Stimulated activated CD8-positive, alpha-beta memory T cell treated with anti-CD3 and anti-CD28 coated beads, Interleukin-4, amount 100 ng/mL, for 4 hours (primary cell): ENCODE measurements around the gene TBC1D16.
"Not testable (repeated sequence)": the region's sequence is repeated elsewhere in the genome, so short reads cannot be mapped to it uniquely, and the experiment has no call there.

Experiments
- DNase-seq, 2 donors: peaks; one replicate each; pipeline ENCODE4 v3.0.0-alpha.2; 2020; ENCODE audit warnings: low read depth in 2 of 2, low spot score in 1 of 2

The TBC1D16 gene

DNA sequence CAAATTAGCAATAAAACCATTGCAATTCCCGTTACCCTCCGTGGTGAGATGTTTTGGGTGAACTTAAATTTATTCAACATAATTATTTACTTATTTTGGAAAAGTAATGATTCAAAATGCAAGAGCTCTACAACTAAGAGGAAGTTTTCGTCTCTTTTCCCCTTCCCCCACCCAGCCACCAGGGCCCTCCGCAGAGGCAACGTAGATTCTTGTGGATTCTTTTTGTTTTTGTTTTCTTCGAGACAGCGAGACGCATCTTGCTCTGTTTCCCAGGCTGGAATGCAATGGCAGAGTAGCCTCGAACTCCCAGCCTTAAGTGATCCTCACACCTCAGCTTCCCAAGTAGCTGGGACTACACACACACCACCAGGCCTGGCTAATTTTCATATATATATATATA is 19.9 kb upstream of the TBC1D16 start:
- no peak for DNase-seq

DNA sequence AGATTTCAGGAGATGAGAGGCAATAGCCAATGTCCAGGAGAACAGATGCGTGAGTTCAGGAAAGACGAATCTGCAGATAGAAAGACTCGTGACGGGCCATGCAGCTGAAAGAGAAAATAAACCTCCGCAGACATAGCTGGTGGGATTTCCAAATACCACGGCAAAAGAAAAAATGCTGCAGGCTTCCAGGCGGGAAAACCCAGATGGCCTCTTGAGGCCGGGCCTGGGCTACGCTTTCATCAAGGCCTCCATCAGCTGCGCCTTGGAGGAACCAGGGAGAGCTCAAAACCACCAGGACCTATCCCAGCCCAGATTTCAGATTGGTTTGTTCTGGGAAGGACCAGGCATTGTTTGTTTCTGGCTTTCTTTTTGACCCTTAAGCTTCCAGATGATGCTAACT is 17.4 kb upstream of the TBC1D16 start:
- DNase-seq, result no peak

DNA sequence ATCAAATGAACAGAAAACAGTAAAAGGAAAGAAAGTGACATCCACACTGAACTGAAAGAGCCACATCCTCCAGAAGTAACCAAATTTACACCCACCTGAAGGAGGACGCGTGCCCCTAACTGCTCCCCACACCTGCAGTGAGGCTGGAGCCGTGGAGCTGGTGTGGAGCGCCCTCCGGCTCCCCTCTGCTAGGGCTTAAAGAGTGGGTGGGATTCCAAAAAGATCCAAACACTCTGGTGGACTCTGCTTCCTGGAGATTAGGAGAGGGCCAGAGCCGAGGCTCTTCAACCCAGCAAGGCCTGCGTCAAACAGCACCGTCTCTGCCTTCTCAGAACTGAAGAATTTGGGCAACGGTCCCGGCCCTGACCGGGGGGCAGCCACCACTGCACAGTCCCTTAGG is 16.0 kb upstream of the TBC1D16 start:
- no peak for DNase-seq

DNA sequence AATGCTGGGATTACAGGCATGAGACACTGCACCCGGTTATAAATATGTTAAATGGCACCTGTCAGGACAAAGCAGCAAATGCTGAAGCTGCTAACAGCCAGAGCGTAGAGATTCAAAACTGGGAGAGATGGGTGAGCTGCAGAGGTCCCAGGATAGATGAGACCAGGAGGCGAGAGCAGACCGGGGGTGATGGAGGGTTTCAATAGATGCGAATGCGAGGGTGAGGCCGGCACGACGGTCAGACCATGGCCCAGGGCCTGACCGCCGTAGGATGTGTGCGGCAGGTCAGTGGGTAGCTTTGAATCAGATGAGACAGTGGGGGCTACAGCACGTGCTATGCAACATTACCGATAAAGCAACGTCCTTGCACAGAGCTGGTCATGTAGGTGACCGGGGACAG is 15.0 kb upstream of the TBC1D16 start:
- DNase-seq, result no peak

DNA sequence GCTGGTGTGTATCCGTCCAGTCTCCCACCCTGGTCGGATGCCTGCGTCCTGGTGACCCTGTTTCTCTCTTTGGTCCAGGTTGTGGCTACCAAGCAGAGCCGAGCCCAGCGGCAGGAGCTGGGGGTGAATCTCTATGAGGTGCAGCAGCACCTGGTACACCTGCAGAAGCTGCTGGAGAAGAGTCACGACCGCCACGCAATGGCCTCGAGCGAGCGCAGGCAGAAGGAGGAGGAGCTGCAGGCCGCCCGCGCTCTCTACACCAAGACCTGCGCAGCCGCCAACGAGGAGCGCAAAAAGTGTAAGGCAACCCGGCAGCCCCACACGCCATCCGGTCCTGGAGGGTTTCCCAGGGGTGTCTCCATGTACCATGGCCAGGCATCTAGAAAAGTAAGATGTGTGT is 14.3 kb upstream of the TBC1D16 start:
- DNase-seq, result no peak

DNA sequence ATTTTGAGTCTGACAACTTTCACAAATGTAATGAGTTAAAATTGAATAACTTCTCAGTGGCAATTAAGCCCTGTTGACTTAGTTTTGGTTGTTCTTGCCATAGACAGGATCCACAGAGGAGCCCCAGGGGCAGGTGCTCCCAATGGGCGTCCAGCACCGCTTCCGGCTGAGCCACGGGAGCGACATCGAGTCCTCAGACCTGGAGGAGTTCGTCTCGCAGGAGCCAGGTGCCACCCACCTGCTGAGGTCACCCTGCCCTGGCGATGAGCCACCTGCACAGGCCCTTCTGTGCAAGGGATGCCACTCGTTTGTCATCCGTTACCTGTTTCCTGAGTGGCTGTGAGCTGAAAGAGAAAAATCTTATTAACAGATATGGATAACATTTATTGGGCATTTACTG is 11.5 kb upstream of the TBC1D16 start:
- DNase-seq, result no peak

DNA sequence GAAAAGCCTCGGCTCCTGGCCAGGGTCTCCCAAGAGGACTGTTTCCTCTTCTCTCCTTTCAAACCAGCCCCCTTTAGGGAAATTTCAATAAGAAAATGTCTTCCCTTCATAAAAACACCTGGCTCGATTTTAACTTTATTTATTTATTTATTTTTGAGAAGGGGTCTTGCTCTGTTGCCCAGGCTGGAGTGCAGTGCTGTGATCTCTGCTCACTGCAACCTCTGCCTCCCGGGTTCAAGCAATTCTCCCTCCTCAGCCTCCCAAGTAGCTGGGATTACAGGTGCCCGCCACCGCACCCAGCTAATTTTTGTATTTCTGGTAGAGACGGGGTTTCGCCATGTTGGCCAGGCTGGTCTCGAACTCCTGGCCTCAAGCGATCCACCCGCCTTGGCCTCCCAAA is 11.0 kb upstream of the TBC1D16 start:
- DNase-seq, result not testable (repeated sequence)

DNA sequence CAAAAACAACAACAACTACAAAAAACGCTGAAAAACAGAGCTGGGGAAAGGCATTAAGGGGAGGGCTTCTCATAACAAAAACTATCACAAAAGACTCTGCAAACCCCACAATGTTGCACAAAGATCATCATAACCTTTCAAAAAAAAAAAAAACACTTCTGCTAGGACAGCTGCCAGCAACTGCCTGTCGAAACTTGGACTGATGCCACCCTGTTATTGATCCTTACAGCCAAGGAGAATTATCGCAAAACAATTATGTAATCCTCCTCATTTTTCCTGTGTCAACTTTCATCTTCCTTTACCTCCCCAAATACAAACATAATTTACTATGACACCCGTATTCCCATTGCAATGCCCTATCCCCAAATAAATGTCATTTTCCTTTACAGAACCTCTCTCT is 10.0 kb upstream of the TBC1D16 start:
- no peak for DNase-seq

DNA sequence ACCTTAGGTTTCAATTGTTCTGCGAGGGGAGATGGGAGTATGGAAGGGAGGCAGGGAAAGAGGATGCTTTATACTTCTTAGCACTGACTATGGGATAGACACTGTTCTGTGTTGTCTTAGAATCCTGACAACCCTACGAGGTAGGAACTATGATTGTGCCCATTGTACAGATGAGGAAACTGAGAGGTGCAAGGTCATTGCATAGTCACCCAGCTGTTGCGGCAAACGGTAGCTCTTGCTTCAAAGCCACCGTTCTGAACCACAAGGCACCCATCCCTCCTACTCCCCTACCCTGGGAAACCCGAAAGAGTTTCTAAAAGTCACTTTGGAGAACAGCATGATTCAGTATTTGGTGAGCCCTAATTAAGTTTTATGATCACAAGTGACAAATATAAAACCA is 8.3 kb upstream of the TBC1D16 start:
- no peak for DNase-seq

DNA sequence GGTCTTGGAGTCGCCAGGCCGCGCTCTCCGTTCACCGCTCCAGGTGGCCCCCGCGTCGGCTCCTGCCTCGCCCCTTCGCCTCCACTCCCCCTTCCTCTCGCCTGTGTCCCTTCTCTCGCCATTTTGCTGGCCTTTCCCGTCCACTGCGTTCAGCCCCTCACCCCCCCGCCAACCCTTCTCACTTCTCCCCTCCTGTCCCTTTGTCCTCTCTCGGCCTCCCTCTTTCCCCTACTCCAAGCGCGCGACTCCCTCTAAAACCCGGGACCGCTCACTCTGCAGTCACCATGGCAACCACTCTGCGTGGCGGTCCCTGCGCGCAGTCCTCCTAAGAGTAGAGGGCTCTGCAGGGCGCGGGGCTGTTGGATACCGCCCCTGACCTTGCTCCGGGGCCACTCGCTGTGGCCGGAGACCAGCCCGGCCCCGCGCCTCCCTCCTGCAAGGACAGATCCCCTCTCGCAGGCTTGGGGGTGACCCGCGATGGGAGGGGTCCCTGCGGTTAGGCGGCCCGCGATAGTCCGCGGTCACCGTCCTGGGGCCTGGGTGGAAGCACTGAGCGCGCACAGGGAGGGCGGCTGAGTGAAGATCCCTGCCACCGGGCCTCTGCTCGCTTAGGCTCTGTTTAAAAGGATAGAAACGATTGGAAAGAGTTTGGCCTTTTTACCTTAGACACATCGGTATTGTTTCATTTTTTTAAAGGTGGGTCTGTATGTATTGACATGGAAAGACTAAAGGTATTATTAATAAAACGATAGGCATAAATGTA is 1.2 kb upstream of the TBC1D16 start:
- DNase-seq, result no peak

DNA sequence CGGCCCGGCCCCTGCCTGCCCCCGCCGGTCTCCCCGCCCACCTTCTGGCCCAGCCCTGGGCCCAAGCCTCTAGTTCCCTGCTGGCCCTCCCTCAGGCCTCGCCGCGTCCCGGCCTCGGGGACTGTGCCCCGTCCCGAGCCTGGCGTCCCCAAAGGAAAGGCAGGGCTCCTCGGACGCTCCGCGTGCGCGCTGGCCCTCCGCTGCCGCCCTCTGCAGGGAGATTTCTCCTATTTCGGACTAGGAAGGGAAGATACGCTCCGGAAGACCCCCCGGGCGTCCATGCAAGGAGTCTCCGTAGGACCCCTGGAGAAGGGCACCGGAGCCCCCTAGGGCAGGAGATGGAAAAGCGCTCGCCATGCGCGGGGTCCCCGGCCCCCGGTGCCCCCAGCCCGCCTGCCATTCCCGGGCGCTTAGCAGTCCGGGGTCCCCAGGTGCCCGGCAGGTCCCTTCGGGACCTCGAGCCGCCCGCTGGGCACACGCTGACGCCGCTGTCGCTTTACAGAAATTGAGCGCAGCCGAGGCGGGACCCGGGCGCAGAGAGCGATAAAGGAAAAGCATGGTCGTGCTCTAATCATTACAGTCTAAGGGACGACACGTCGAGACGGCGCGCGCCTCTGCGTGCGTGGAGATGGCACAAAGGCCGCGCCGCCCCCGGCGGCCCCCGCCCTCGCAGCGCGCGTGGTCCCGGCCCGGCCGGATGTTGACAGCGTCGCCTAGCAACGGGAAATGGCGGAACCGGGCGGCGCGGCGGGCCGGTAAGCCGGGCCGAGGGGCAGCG is 454 bp upstream of the TBC1D16 start, which contains the start of gene CCDC40:
Gene CCDC40, plus strand, starts transcription at position 706 of the 778 bp plus-strand sequence. Its CDS starts 21 bp downstream, at position 727.
- DNase-seq, result peak; percentile 40 to 55

DNA sequence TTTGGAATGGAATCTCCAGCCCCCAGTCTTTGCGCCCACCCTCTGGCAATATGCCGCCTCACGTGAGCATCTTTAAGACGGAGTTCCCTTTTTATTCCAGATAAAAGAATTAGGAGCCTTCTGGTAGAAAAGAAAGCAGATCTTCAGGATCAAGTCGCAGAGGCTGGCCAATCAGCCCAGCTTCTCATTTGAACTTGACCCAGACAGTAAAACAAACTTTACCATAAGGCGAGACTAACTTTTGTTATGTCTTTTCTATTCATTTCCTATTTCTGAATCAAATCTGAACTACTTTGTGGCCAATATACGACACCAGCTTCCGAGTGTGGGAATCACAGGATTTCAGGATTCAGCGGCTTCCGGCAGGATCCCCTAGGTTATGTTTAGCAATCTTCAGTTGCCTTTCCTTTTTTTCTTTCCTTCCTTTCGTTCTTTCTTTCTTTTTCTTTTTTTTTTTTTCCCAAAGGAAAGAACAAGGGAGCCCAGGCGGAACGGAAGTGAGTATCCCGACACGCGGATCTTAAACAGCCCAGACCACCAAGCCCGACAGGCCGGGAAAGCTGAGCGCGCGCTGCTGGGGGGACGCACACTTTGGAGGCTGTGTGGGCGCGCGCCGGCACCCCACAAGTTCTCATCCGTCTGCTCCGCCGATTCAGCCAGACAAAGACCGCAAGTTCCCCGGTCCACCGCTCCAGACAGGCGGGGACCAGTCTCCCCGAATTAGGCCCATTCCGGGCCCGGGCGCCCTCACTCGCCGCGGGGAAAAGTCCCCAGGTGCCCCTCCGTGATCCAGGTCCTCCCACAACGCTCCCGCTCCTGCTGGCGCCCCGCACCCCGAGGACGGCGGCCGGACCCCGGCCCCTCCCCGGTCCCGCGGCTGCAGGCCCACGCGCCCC is 633 bp downstream of the TBC1D16 start:
- DNase-seq, result no peak

DNA sequence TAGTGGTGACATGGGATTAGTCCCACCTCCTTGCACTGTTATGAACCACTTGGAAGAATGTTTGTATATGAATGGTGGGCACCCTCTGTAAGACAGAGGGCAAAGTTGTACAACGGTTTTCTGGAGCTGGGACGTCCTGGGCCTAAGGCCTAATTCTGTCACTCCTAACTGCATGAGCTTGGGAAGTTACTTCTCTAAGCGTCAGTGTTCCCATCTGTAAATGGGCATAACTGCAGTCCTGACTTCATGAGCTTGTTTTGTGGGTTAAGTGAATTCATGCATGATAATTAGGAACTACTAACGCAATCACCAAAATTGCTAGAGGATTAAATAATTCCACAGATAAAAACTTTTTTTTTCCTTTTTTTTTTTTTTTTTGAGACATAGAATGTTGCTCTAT is 1.8 kb downstream of the TBC1D16 start:
- no peak for DNase-seq

DNA sequence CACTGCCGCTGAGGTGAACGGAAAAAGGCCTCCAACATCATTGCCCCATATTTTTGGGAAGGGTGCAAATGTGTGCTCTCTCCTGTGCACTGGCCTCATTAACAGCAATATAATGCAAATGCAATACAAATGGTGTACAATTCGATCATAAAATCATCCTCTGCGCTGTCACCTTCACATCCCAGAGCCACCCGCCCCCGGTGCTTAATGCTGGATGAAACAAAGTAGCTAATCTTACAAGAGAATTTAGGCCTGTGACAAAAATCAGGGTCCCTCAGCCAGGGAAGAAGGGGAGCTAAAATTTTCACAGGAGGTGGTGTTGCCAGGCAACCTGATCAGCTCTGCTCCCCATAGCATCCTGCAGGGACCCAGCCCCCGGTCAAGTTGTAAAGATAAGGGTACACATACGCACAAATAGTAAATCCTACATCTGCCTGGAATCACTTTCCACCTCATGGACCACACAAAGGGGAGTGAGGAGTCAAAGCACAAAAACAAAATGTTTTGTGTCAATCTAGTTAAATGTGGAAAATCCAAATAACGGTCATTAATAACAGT is 3.0 kb downstream of the TBC1D16 start:
- no peak for DNase-seq

DNA sequence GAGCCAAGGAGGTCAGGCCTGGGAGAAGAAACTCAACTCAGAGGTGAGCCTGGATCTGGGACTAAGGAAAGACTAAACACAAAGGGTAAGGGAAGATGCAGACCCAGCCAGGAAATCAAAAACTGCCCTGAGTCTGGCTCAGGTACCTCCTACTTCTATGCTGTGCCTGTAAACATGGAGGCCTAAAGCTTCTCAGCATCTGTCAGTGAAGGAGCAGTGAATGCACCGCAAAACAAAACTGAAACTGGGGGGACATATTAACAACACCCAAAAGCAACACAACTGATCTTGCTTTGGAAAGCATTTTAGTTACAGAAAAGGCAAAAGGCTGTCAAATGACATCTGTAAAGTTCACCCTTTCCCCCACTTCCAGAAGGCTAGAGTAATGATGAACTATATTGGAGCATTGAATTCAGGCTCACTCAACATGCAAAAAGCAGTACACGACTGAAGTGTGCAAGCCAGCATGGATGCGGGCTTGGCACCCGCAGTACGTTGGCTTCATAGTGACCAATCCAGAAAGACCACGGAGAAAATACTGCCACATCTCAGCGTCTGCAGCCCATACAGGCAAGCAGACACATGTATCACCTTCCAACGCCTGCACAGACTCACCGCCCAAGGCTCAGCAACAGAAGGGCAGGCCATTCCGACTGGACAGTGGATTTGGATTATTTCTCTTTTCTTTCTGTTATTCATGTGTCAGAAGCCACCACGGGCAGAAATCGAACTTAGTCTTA is 3.8 kb downstream of the TBC1D16 start:
- DNase-seq, result no peak

DNA sequence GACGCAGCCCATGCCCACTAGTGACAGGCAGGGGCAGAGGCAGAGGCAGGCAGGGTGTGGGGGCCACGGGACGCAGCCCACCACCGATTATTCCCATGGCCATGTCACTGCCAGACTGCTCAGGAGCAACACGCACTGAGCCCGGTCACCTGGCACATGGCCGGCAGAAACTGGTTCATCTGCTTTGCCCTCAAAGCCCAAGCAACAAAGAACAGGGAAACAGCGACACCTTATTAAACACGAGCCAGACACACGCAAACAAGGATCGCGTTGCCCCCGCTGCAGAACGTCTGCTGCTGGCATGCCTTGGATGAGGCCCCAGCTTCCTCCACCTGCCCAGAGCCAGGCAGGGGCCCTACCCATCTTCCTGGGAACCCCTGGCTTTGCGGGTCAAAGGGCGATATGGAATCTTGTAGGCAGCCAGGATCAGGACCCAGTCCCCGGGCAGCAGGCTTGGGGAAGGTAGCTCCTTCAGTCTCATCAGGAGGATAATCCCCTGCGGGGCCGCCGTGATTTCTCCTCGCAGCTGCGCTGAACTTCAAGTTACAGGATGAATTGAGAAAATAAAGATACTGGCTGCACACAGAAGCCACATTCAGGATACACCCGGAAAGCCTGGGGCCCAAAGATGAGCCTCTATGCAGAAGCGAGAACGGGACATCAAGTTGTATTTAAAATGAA is 4.8 kb downstream of the TBC1D16 start:
- DNase-seq, result no peak

DNA sequence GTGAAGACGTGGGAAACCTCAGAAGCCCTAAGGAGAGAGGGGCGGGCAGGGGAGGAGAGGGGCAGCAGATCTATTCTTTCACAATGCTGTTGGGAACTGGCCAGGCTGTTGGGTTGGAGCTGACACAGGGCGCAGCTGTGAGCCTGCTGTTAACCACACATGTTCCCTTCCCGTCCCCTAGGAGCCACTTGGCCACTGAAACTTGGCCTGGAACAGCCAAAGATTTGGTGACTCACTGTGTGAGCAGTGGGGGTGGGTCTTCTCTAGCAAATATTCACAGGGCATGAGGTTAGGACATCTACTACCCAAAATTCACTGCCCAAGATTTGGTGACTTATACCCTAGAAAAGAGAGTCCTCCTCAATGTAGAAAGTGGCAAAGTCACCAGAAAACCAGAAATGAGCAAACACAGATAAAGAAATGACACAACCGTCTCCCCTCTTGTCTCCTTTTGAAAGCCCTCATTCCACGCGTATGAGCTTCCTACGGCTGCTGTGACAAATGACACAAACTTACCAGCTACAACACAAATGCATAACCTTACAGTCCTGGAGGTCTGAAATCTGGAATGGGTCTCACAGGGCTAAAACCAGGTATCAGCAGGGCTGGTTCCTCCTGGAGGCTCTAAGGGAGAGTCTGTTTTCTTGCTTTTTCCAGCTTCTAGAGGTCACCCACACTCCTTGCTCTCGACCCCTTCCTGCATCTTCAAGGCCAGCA is 6.3 kb downstream of the TBC1D16 start:
- DNase-seq, result no peak

DNA sequence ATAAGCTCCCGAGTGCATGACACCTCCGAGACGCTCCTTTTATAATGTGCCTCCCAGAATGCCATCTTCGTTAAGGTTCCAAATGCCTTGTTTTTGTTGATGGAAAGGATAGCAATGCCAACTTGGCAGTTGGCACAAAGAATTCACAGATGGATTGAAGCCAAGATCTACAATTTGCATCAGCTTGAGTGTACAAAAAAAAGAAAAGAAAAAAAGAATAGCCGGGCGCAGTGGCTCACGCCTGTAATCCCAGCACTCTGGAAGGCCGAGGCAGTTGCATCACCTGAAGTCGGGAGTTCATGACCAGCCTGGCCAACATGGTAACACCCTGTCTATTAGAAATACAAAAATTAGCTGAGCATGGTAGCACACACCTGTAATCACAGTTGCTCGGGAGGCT is 7.6 kb downstream of the TBC1D16 start:
- no peak for DNase-seq

DNA sequence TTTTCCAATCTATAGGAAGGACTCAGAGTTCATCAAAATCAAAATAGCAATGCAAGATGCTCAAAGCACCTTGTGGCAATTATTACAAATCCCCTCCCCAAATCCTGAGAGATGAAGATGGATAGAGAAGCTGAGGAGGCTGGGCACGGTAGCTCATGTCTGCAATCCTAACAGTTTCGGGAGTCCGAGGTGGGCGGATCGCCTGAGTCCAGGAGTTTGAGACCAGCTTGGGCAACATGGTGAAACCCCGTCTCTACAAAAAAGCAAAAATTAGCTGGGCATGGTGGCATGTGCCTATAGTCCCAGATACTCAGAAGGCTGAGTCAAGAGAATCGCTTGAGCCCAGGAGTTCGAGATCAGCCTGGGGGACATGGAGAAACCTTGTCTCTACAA is 8.6 kb downstream of the TBC1D16 start:
- no peak for DNase-seq
